Peyer's patch (tissue), 4 donors: Measurements from ENCODE around the gene N4BP2.

Experiments
- POLR2A ChIP-seq, 2 donors: fragments of 450-650 bp; IDR thresholded peaks; one replicate each; pipeline ENCODE4 v1.5.1; 2017; ENCODE audit warnings: antibody characterized with exemption in 2 of 2, mild to moderate bottlenecking in 2 of 2, moderate library complexity in 2 of 2
- TF ChIP-seq, protein P1 (sequence below), 6 experiments: fragments of 450-650 bp in 4 of 6; fragments of 200-600 bp in 2 of 6; sonication (generic) in 1 of 6; IDR thresholded peaks; one replicate each; pipeline ENCODE4 v1.5.1; 2017 to 2019; ENCODE audit warnings: antibody characterized with exemption in 6 of 6, mild to moderate bottlenecking in 3 of 6, moderate library complexity in 1 of 6

DNA sequence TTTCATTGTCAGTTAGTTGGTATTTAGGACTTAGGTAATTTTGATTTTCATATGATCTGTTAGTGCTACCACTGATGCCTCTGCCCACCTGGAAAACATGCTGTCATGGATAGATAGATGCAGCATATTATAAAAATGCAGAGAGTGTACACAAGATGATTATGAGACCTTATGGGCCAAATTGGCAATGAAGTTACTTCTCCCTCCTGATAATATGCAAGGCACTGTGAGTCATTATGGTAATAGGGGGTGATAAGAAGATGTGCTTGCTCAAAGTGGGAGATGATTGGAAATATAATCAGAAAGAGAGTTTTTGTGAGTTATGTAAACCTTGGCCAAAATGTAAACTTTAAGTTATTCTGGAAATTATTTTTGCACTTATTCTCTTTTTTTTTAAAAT, 83.5 kb downstream of the N4BP2 start:
- TF ChIP-seq POLR2A (IDR thresholded peaks at IDR 0.05): no peak
- TF ChIP-seq, protein P1, sequence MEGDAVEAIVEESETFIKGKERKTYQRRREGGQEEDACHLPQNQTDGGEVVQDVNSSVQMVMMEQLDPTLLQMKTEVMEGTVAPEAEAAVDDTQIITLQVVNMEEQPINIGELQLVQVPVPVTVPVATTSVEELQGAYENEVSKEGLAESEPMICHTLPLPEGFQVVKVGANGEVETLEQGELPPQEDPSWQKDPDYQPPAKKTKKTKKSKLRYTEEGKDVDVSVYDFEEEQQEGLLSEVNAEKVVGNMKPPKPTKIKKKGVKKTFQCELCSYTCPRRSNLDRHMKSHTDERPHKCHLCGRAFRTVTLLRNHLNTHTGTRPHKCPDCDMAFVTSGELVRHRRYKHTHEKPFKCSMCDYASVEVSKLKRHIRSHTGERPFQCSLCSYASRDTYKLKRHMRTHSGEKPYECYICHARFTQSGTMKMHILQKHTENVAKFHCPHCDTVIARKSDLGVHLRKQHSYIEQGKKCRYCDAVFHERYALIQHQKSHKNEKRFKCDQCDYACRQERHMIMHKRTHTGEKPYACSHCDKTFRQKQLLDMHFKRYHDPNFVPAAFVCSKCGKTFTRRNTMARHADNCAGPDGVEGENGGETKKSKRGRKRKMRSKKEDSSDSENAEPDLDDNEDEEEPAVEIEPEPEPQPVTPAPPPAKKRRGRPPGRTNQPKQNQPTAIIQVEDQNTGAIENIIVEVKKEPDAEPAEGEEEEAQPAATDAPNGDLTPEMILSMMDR (IDR thresholded peaks at IDR 0.05): no peak
